ENCODE data around the gene GTPBP1. TPM values are rescaled to one million over a fixed set of nuclear protein-coding genes. Genes with fewer than 3 reads are reported as not detected.

The GTPBP1 gene
- total and polyA plus RNA-seq, 2 donors (not counting 3 experiments of a cell fraction or from before 2014, with no cell fraction given), result 29.8 to 50.3 TPM

DNA sequence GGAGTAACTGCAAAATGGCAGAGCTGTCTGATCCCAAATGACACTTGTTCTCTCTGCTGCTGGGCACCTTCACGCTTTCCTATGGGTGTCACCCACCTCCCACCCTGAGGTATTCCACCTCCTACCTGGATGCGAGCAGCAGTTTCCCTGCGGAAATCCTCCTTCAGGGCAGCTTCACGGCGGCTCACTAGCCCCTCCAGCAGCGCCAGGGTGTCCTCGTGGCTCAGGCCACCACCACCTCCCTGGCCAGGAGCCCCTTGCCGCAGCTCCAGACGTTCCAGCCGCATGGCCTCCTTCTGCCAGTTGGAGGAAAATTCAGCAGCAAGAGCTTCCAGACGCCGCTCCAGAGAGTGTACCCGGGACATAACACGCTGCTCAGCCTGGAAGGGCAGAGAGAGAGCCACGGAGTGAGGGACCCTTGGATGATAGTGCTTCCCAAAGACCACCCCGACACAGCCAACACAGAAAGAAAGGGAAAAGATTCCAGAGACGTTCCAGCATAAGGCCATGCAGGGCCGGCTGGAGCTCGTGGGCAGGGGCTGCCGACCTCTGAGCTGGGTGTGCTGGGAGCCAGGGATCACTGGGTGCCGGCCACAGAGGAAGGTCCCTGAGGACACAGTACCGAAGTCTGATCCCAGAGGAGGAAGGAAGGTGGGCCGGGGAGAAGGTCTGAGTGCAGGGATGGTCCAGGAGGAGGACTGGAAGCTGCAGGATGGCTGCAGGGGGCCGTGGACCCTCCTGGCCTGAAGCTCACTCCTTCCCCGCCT lies 36.6 kb downstream of the GTPBP1 start:
- no peak for TF ChIP-seq MYC (IDR thresholded peaks at IDR 0.05; ENCODE audit: low read depth, low read length)
- no peak for TF ChIP-seq FOS (IDR thresholded peaks at IDR 0.05; ENCODE audit: borderline replicate concordance, insufficient read depth, low read length)
- H3K27me3 ChIP-seq (ENCODE audit: control insufficient read depth in 2 of 2, insufficient read depth in 2 of 2, low read length in 2 of 2), result no peaks in the 10 kb centered on the region
- H4K20me1 ChIP-seq (replicated peaks; ENCODE audit: control insufficient read depth, extremely low read depth, insufficient read depth, low read length), result no peaks in the 10 kb centered on the region
- no peak for FAIRE-seq
- ChIA-PET POLR2A (no interaction called here), CTCF (interaction anchor here (1.0 to 3.1 kb wide), 3 partner anchors 10 to 17 kb away, joined by 6 to 11 read pairs (median 6); no protein-coding TSS in a partner anchor)
- BruUV-seq (replicated peaks), result no TSS peak
- no peak overlapping the region for H2AFZ ChIP-seq (ENCODE audit: low read depth, low read length)
- no peak overlapping the region for H3K9ac ChIP-seq (replicated peaks; ENCODE audit: extremely low read depth, insufficient read depth, low read length)
- no peaks in the 10 kb centered on the region for H3K4me1 ChIP-seq (ENCODE audit: control insufficient read depth, extremely low read depth, insufficient read depth, low read length)
- no peak overlapping the region for H3K4me3 ChIP-seq (replicated peaks in 1 of 3; ENCODE audit: insufficient read depth in 1 of 3, low read depth in 1 of 3, low read length in 3 of 3)
- H3K9me3 ChIP-seq (replicated peaks; ENCODE audit: control insufficient read depth, insufficient read depth, low read length), result no peaks in the 10 kb centered on the region
- no peaks in the 10 kb centered on the region for H3K79me2 ChIP-seq (ENCODE audit: control insufficient read depth, insufficient read depth, low read length)
- H3K36me3 ChIP-seq (ENCODE audit: control insufficient read depth in 2 of 2, extremely low read depth in 1 of 2, insufficient read depth in 2 of 2, low read length in 2 of 2), result peaks cover 17 to 61% of the 10 kb centered on the region in 2 experiments
- no peak for DNase-seq (ENCODE audit: low read depth, low spot score)
- no peak overlapping the region for H3K4me2 ChIP-seq (ENCODE audit: insufficient read depth, low read length)
- dilution Hi-C loops (cut with MboI; ENCODE audit: extremely low pct_ligation_motif_present, low sequenced_read_pairs), result no loop called here
- intact Hi-C loops (cut with micrococcal nuclease), result no loop called here
- H3K9me1 ChIP-seq (replicated peaks; ENCODE audit: control insufficient read depth, extremely low read depth, insufficient read depth, low read length), result no peaks in the 10 kb centered on the region
- no peak overlapping the region for H3K27ac ChIP-seq (ENCODE audit: insufficient read depth, low read depth, low read length)

DNA sequence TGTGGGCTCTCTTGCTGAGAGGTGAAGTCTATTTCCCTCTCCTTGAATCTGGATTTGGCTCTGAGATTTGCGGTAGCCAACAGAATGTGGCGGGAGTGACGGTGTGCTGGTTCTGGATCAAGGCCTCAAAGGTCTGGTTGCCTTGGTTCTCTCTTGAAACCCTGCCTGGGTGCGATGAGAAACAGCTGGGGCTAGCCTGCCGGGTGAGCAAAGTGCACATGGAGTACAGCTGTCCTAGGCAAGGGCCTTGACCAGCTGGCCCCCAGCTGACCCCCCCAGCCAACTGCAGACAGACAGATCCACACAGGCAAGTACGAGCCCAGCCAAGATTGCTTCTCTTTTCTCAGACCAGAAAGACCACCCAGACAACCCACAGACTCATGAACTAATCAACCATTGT lies 39.2 kb downstream of the GTPBP1 start:
- Histone ChIP-seq H3K4me3 (replicated peaks in 1 of 3; ENCODE audit: insufficient read depth in 1 of 3, low read depth in 1 of 3, low read length in 3 of 3) (no peak overlapping the region), H3K4me2 (ENCODE audit: insufficient read depth, low read length) (no peak overlapping the region), H3K9me1 (replicated peaks; ENCODE audit: control insufficient read depth, extremely low read depth, insufficient read depth, low read length) (no peaks in the 10 kb centered on the region), H3K79me2 (ENCODE audit: control insufficient read depth, insufficient read depth, low read length) (no peaks in the 10 kb centered on the region), H3K36me3 (ENCODE audit: control insufficient read depth in 2 of 2, extremely low read depth in 1 of 2, insufficient read depth in 2 of 2, low read length in 2 of 2) (peaks cover 19 to 52% of the 10 kb centered on the region in 2 experiments), H3K9me3 (replicated peaks; ENCODE audit: control insufficient read depth, insufficient read depth, low read length) (no peaks in the 10 kb centered on the region), H3K27ac (ENCODE audit: insufficient read depth, low read depth, low read length) (no peak overlapping the region), H3K9ac (replicated peaks; ENCODE audit: extremely low read depth, insufficient read depth, low read length) (no peak overlapping the region), H3K4me1 (ENCODE audit: control insufficient read depth, extremely low read depth, insufficient read depth, low read length) (no peaks in the 10 kb centered on the region), H3K27me3 (ENCODE audit: control insufficient read depth in 2 of 2, insufficient read depth in 2 of 2, low read length in 2 of 2) (no peaks in the 10 kb centered on the region), H4K20me1 (replicated peaks; ENCODE audit: control insufficient read depth, extremely low read depth, insufficient read depth, low read length) (no peaks in the 10 kb centered on the region), H2AFZ (ENCODE audit: low read depth, low read length) (no peak overlapping the region)
- TF ChIP-seq CTCF (IDR thresholded peaks at IDR 0.05; ENCODE audit: extremely low read depth in 1 of 2, insufficient read depth in 1 of 2, low read depth in 1 of 2, low read length in 2 of 2), result no peak
- TF ChIP-seq GATA2 (IDR thresholded peaks at IDR 0.05; ENCODE audit: insufficient read depth, insufficient read length, low read depth, low read length), result no peak
- TF ChIP-seq POLR2AphosphoS5 (IDR thresholded peaks at IDR 0.05; ENCODE audit: insufficient read depth, low read depth, low read length), result no peak
- no peak for TF ChIP-seq FOS (IDR thresholded peaks at IDR 0.05; ENCODE audit: borderline replicate concordance, insufficient read depth, low read length)
- TF ChIP-seq EZH2 (IDR thresholded peaks at IDR 0.05; ENCODE audit: borderline replicate concordance, low read depth, low read length, severe bottlenecking), result no peak
- TF ChIP-seq POLR2A (IDR thresholded peaks at IDR 0.05; ENCODE audit: low read depth, low read length), result no peak
- TF ChIP-seq, protein P1, sequence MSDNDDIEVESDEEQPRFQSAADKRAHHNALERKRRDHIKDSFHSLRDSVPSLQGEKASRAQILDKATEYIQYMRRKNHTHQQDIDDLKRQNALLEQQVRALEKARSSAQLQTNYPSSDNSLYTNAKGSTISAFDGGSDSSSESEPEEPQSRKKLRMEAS (IDR thresholded peaks at IDR 0.05; ENCODE audit: insufficient read depth, insufficient read length), result no peak
- no peak for TF ChIP-seq JUN (IDR thresholded peaks at IDR 0.05; ENCODE audit: borderline replicate concordance, insufficient read depth, insufficient read length, low read depth)
- ChIA-PET CTCF (interaction anchor here (2.9 kb wide), 1 partner anchor 20 kb away, joined by 10 read pairs; no protein-coding TSS in a partner anchor), POLR2A (no interaction called here)
- intact Hi-C loops (cut with micrococcal nuclease) (no loop called here), dilution Hi-C loops (cut with MboI; ENCODE audit: extremely low pct_ligation_motif_present, low sequenced_read_pairs) (no loop called here)
- no TSS peak for BruUV-seq (replicated peaks)
- no peak for DNase-seq (ENCODE audit: low read depth, low spot score)
- FAIRE-seq, result no peak
